KMS-11 (cell line): ENCODE data around the gene TKT.

Source experiments
- H2AFZ ChIP-seq: fragments of 200-600 bp; sonication (generic); 2 replicates; pipeline ENCODE4 v1.6.1; 2016; ENCODE audit warnings: antibody characterized with exemption, mixed run types, low read depth
- H3K27ac ChIP-seq: fragments of 200-600 bp; sonication (generic); 2 replicates; pipeline ENCODE4 v1.6.1; 2016; ENCODE audit warnings: mild to moderate bottlenecking, mixed run types
- H3K27me3 ChIP-seq: fragments of 200-600 bp; sonication (generic); 2 replicates; pipeline ENCODE4 v1.6.1; 2017; ENCODE audit warnings: mild to moderate bottlenecking, low read depth, mixed run types, moderate library complexity; ENCODE audit not compliant: insufficient read depth
- H3K36me3 ChIP-seq: fragments of 200-600 bp; sonication (generic); 2 replicates; pipeline ENCODE4 v1.6.1; 2017; ENCODE audit warnings: mild to moderate bottlenecking, mixed run types; ENCODE audit not compliant: insufficient read depth
- H3K4me1 ChIP-seq: fragments of 200-600 bp; sonication (generic); 2 replicates; pipeline ENCODE4 v1.6.1; 2016; ENCODE audit warnings: mild to moderate bottlenecking, low read depth, mixed run types; ENCODE audit not compliant: poor library complexity, severe bottlenecking
- H3K4me2 ChIP-seq: fragments of 200-600 bp; sonication (generic); 2 replicates; pipeline ENCODE4 v1.7.0; 2016; ENCODE audit warnings: mild to moderate bottlenecking, mixed run types
- H3K4me3 ChIP-seq: fragments of 200-600 bp; sonication (generic); IDR thresholded peaks from 2 replicates; pipeline ENCODE4 v1.6.1; 2017; ENCODE audit warnings: low read depth, low read length, mixed read lengths; ENCODE audit not compliant: insufficient read depth
- H3K79me2 ChIP-seq: fragments of 200-600 bp; sonication (generic); 2 replicates; pipeline ENCODE4 v1.6.1; 2016; ENCODE audit warnings: low read depth, mixed run types; ENCODE audit not compliant: insufficient read depth
- H3K9ac ChIP-seq: fragments of 200-600 bp; sonication (generic); 2 replicates; pipeline ENCODE4 v1.6.1; 2016; ENCODE audit warnings: mild to moderate bottlenecking, mixed run types
- H4K20me1 ChIP-seq: fragments of 200-600 bp; sonication (generic); 2 replicates; pipeline ENCODE4 v1.6.1; 2016; ENCODE audit warnings: mild to moderate bottlenecking, mixed run types; ENCODE audit not compliant: insufficient read depth
- CTCF ChIP-seq: fragments of 200-600 bp; sonication (generic); conservative IDR thresholded peaks from 2 replicates; pipeline ENCODE4 v1.6.1; 2017; ENCODE audit warnings: low read depth, mild to moderate bottlenecking, antibody characterized with exemption, low read length, moderate library complexity, mixed read lengths

TKT gene

GRCh38 chr3:53242155-53242554 lies 13.7 kb downstream of the TKT start:
- peaks cover 51% of the 10 kb centered on the region for H3K79me2 ChIP-seq
- no peak for TF ChIP-seq CTCF
- H2AFZ ChIP-seq = no peak overlapping the region
- H4K20me1 ChIP-seq = peaks cover 16% of the 10 kb centered on the region; the same call in 1 of the 2 replicates
- no peak overlapping the region for H3K27ac ChIP-seq
- no peak overlapping the region for H3K9ac ChIP-seq
- no peaks in the 10 kb centered on the region for H3K27me3 ChIP-seq
- H3K4me3 ChIP-seq = no peak overlapping the region
- H3K4me2 ChIP-seq = no peak overlapping the region
- no peaks in the 10 kb centered on the region for H3K36me3 ChIP-seq
- peaks cover 7% of the 10 kb centered on the region for H3K4me1 ChIP-seq

- H3K79me2 ChIP-seq = peaks cover 42% of the 10 kb centered on the region
- no peaks in the 10 kb centered on the region for H3K36me3 ChIP-seq
These were observed 14.5 kb downstream of the TKT start for GRCh38 chr3:53240989-53241972.

GRCh38 chr3:53239800-53240199 lies 16.0 kb downstream of the TKT start:
- Histone ChIP-seq H3K4me2 (no peak overlapping the region), H3K36me3 (no peaks in the 10 kb centered on the region), H3K4me1 (peaks cover 17% of the 10 kb centered on the region), H3K9ac (no peak overlapping the region), H3K4me3 (no peak overlapping the region), H2AFZ (no peak overlapping the region), H3K27ac (no peak overlapping the region), H4K20me1 (peaks cover 16% of the 10 kb centered on the region; the same call in 1 of the 2 replicates), H3K79me2 (peaks cover 27% of the 10 kb centered on the region; the same call in 1 of the 2 replicates), H3K27me3 (no peaks in the 10 kb centered on the region)
- no peak for TF ChIP-seq CTCF

More at GRCh38 chr3:53240989-53241972, 14.5 kb downstream of the TKT start:
- TF ChIP-seq CTCF = no peak
- H3K4me1 ChIP-seq = peaks cover 16% of the 10 kb centered on the region
- H3K9ac ChIP-seq = no peak overlapping the region
- H4K20me1 ChIP-seq = peaks cover 16% of the 10 kb centered on the region; the same call in 1 of the 2 replicates
- H2AFZ ChIP-seq = no peak overlapping the region
- H3K27ac ChIP-seq = no peak overlapping the region
- no peaks in the 10 kb centered on the region for H3K27me3 ChIP-seq
- no peak overlapping the region for H3K4me2 ChIP-seq
- no peak overlapping the region for H3K4me3 ChIP-seq

- no peak for TF ChIP-seq CTCF
- Histone ChIP-seq H2AFZ (no peak overlapping the region), H3K79me2 (peaks cover 18% of the 10 kb centered on the region; the same call in 1 of the 2 replicates)
These were observed 16.9 kb downstream of the TKT start for GRCh38 chr3:53238886-53239285.

More at GRCh38 chr3:53238886-53239285, 16.9 kb downstream of the TKT start:
- Histone ChIP-seq H4K20me1 (peaks cover 7% of the 10 kb centered on the region; the same call in 1 of the 2 replicates), H3K9ac (no peak overlapping the region), H3K4me1 (peaks cover 17% of the 10 kb centered on the region), H3K27ac (no peak overlapping the region), H3K4me2 (no peak overlapping the region), H3K27me3 (no peaks in the 10 kb centered on the region), H3K4me3 (no peak overlapping the region), H3K36me3 (no peaks in the 10 kb centered on the region)
